SK-N-SH (cell line): ENCODE data around the gene ADGRG3. TPM values are rescaled to one million over a fixed set of nuclear protein-coding genes. Genes with fewer than 3 reads are reported as not detected.

Experiments used
- CTCF ChIA-PET: fragments of 300-600, 350-600 bp; formaldehyde crosslinking; extraction: SDS; loops from one replicate; lab custom pipeline; 2021; lab: Yijun Ruan, JAX
- POLR2A ChIA-PET: fragments of 350-600 bp; sonication (Branson Sonifier 250); formaldehyde crosslinking; extraction: SDS; loops from one replicate; lab custom pipeline; 2020; ENCODE audit warnings: antibody characterized with exemption, inconsistent platforms; lab: Yijun Ruan, JAX
- DNase-seq: peaks from one replicate; pipeline ENCODE4 v3.0.0; 2012
- H2AFZ ChIP-seq: fragments of 200-600 bp; sonication (generic); 2 replicates; pipeline ENCODE4 v1.8.1; 2016; ENCODE audit warnings: antibody characterized with exemption, mild to moderate bottlenecking, low read depth
- H3F3A ChIP-seq: fragments of 200-600 bp; sonication (generic); replicated peaks from 2 replicates; pipeline ENCODE3; 2016; ENCODE audit warnings: antibody characterized with exemption, mild to moderate bottlenecking; ENCODE audit not compliant: insufficient read depth
- H3K27ac ChIP-seq, 2 experiments: fragments of 200-500 bp in 1 of 2; fragments of 200-600 bp in 1 of 2; sonication (Bioruptor generic) in 1 of 2; sonication (generic), shearing (Covaris generic) in 1 of 2; 2 replicates each; pipeline versions ENCODE4 v1.5.1 to v1.6.1; 2014 to 2016; ENCODE audit warnings: low read depth in 2 of 2, inconsistent platforms in 1 of 2, low read length in 1 of 2, mild to moderate bottlenecking in 1 of 2, mixed read lengths in 1 of 2
- H3K27me3 ChIP-seq: fragments of 200-600 bp; sonication (generic), shearing (Covaris generic); 2 replicates; pipeline ENCODE4 v1.6.1; 2016; ENCODE audit warnings: mixed run types; ENCODE audit not compliant: insufficient read depth
- H3K36me3 ChIP-seq, 2 experiments: fragments of 200-500 bp in 1 of 2; fragments of 200-600 bp in 1 of 2; sonication (Bioruptor generic) in 1 of 2; sonication (generic) in 1 of 2; replicated peaks in 1 of 2; 2 replicates each; pipeline versions ENCODE3 to v1.5.1; 2014 to 2016; ENCODE audit warnings: low read length in 1 of 2, mild to moderate bottlenecking in 1 of 2; ENCODE audit not compliant: insufficient read depth in 2 of 2, control insufficient read depth in 1 of 2
- H3K4me1 ChIP-seq, 2 experiments: fragments of 200-500 bp in 1 of 2; fragments of 200-600 bp in 1 of 2; sonication (Bioruptor generic) in 1 of 2; sonication (generic), shearing (Covaris generic) in 1 of 2; 2 replicates each; pipeline versions ENCODE4 v1.5.1 to v1.6.1; 2014 to 2016; ENCODE audit warnings: low read depth in 1 of 2, low read length in 1 of 2, mixed run types in 1 of 2; ENCODE audit not compliant: insufficient read depth in 2 of 2, control insufficient read depth in 1 of 2
- H3K4me2 ChIP-seq: fragments of 200-600 bp; sonication (generic), shearing (Covaris generic); 2 replicates; pipeline ENCODE4 v1.6.1; 2017; ENCODE audit warnings: mixed run types
- H3K4me3 ChIP-seq, 2 experiments: fragments of 200-500 bp in 1 of 2; fragments of 200-600 bp in 1 of 2; sonication (Bioruptor generic) in 1 of 2; sonication (generic), shearing (Covaris generic) in 1 of 2; 2 replicates each; pipeline versions ENCODE4 v1.5.1 to v1.8.1; 2014 to 2016; ENCODE audit warnings: low read depth in 2 of 2, inconsistent platforms in 1 of 2, low read length in 1 of 2, mild to moderate bottlenecking in 1 of 2, mixed read lengths in 1 of 2, moderate library complexity in 1 of 2
- H3K79me2 ChIP-seq: fragments of 200-600 bp; sonication (generic); 2 replicates; pipeline ENCODE4 v1.8.1; 2017; ENCODE audit warnings: mild to moderate bottlenecking; ENCODE audit not compliant: insufficient read depth
- H3K9ac ChIP-seq: fragments of 200-600 bp; sonication (generic); 2 replicates; pipeline ENCODE4 v1.6.1; 2017; ENCODE audit warnings: mixed run types
- H3K9me2 ChIP-seq: fragments of 200-600 bp; sonication (generic); 2 replicates; pipeline ENCODE4 v1.6.1; 2017; ENCODE audit warnings: mixed run types
- H3K9me3 ChIP-seq: fragments of 200-600 bp; sonication (generic); 2 replicates; pipeline ENCODE4 v1.6.1; 2017; ENCODE audit warnings: mixed run types, mild to moderate bottlenecking, moderate library complexity
- H4K20me1 ChIP-seq: fragments of 200-600 bp; sonication (generic); 2 replicates; pipeline ENCODE4 v1.6.1; 2017; ENCODE audit warnings: mild to moderate bottlenecking, mixed run types; ENCODE audit not compliant: insufficient read depth
- ELF1 ChIP-seq: IDR thresholded peaks from 2 replicates; pipeline ENCODE4 v1.4.0; 2012
- EP300 ChIP-seq, 2 experiments: IDR thresholded peaks; 2 replicates each; pipeline versions ENCODE4 v1.4.0 to v1.6.1; 2012; ENCODE audit warnings: borderline replicate concordance in 1 of 2, low read depth in 1 of 2, low read length in 1 of 2
- EZH2phosphoT487 ChIP-seq: fragments of 200-600 bp; sonication (generic); IDR thresholded peaks from 2 replicates; pipeline ENCODE4 v1.6.1; 2017; ENCODE audit warnings: low read depth, mixed run types, mild to moderate bottlenecking, antibody characterized with exemption, moderate library complexity, borderline replicate concordance
- GABPA ChIP-seq: IDR thresholded peaks from 2 replicates; pipeline ENCODE4 v1.4.0; 2012; ENCODE audit warnings: low read depth, mild to moderate bottlenecking
- JUND ChIP-seq: IDR thresholded peaks from 2 replicates; pipeline ENCODE4 v1.4.0; 2012
- NFIC ChIP-seq: IDR thresholded peaks from 2 replicates; pipeline ENCODE4 v1.4.0; 2012; ENCODE audit warnings: borderline replicate concordance
- POLR2AphosphoS5 ChIP-seq: IDR thresholded peaks from 2 replicates; pipeline ENCODE4 v1.6.1; 2012; ENCODE audit warnings: low read depth, low read length
- RCOR1 ChIP-seq: fragments of 150-350 bp; IDR thresholded peaks from 2 replicates; pipeline ENCODE4 v1.6.1; 2017; ENCODE audit warnings: antibody characterized with exemption, low read length
- SIN3A ChIP-seq: IDR thresholded peaks from 2 replicates; pipeline ENCODE4 v1.6.1; 2012; ENCODE audit warnings: low read depth, mild to moderate bottlenecking, low read length, moderate library complexity, borderline replicate concordance
- SMC3 ChIP-seq: IDR thresholded peaks from 2 replicates; pipeline ENCODE4 v1.6.1; 2012; ENCODE audit warnings: low read depth, low read length, improper control_type of control experiment
- TAF1 ChIP-seq: IDR thresholded peaks from 2 replicates; pipeline ENCODE4 v1.6.1; 2012; ENCODE audit warnings: low read depth, mild to moderate bottlenecking, low read length, moderate library complexity, borderline replicate concordance
- TCF12 ChIP-seq: IDR thresholded peaks from 2 replicates; pipeline ENCODE4 v1.4.0; 2012
- TEAD4 ChIP-seq: IDR thresholded peaks from 2 replicates; pipeline ENCODE4 v1.4.0; 2012; ENCODE audit warnings: mild to moderate bottlenecking, borderline replicate concordance; ENCODE audit not compliant: insufficient read depth
- YY1 ChIP-seq: IDR thresholded peaks from 2 replicates; pipeline ENCODE4 v1.4.0; 2012; ENCODE audit warnings: low read depth, mild to moderate bottlenecking
- WGBS: methylation state at CpG from one replicate; pipeline ENCODE4 v1.1.6; 2017; ENCODE audit warnings: low lambda C conversion rate; 5-methylcytosine and 5-hydroxymethylcytosine counted together
- polyA plus RNA-seq, 3 experiments: library from polyadenylated mRNA; depleted of rRNA; stranded (reverse); fragments of >200 nt; gene quantifications; 2 replicates each; pipeline ENCODE4 v1.2.3, GENCODE V29; 2012
- TF ChIP-seq, protein P1 (sequence below): fragments of 150-350 bp; IDR thresholded peaks from 2 replicates; pipeline ENCODE4 v1.6.1; 2016; ENCODE audit warnings: mild to moderate bottlenecking, low read depth, low read length
- TF ChIP-seq, protein P2 (sequence below): IDR thresholded peaks from 2 replicates; pipeline ENCODE4 v1.4.0; 2012; ENCODE audit warnings: low read depth, borderline replicate concordance
- TF ChIP-seq, protein P3 (sequence below): IDR thresholded peaks from 2 replicates; pipeline ENCODE4 v1.4.0; 2012; ENCODE audit warnings: low read depth, borderline replicate concordance
- TF ChIP-seq, protein P4 (sequence below): IDR thresholded peaks from 2 replicates; pipeline ENCODE4 v1.6.1; 2012; ENCODE audit warnings: mild to moderate bottlenecking, low read depth, low read length, moderate library complexity

The ADGRG3 gene
- polyA plus RNA-seq, 1 of the 3 experiments (the other 2 are of a cell fraction) = not detected

DNA sequence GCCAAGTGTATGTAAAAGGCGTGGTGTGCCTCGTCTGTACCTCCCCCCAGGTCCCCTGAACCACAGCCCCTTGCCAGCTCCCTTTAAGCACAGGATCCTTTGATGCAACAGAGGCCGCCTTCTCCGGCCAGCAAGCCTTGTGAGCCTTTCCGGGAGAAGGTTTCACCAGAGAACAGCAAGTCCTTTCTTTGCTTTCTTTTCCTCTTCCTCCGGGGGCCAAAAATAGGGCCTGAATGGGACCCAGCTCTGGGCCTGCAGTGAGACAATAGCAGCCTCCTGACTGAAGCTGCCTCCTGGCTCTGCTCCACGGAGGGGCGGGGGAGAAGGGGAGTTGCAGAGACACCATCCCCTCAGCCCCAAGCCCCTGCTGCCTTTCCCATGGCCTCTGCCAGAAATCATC, 30.7 kb upstream of the ADGRG3 start:
- Histone ChIP-seq H4K20me1 (no peaks in the 10 kb centered on the region), H3K4me1 (peaks cover 12 to 13% of the 10 kb centered on the region in 2 experiments; a peak in 3 of 4 replicates), H3K27ac (no peak overlapping the region), H3K4me2 (no peak overlapping the region), H2AFZ (no peak overlapping the region), H3K9me2 (no peaks in the 10 kb centered on the region), H3K27me3 (no peaks in the 10 kb centered on the region), H3K9ac (no peak overlapping the region), H3K9me3 (no peaks in the 10 kb centered on the region), H3K79me2 (no peaks in the 10 kb centered on the region), H3K36me3 (no peaks in the 10 kb centered on the region), H3F3A (no peaks in the 10 kb centered on the region), H3K4me3 (no peak overlapping the region)
- CTCF ChIA-PET = interaction anchor here (1.0 to 8.5 kb wide), 7 partner anchors 9 to 61 kb away, joined by 3 to 101 read pairs (median 5); partner anchors contain the start of gene ADGRG1
- TF ChIP-seq TAF1 = no peak
- no peak for TF ChIP-seq SMC3
- TF ChIP-seq RCOR1 = no peak
- TF ChIP-seq, protein P1, sequence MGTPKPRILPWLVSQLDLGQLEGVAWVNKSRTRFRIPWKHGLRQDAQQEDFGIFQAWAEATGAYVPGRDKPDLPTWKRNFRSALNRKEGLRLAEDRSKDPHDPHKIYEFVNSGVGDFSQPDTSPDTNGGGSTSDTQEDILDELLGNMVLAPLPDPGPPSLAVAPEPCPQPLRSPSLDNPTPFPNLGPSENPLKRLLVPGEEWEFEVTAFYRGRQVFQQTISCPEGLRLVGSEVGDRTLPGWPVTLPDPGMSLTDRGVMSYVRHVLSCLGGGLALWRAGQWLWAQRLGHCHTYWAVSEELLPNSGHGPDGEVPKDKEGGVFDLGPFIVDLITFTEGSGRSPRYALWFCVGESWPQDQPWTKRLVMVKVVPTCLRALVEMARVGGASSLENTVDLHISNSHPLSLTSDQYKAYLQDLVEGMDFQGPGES = no peak
- TF ChIP-seq, protein P2, sequence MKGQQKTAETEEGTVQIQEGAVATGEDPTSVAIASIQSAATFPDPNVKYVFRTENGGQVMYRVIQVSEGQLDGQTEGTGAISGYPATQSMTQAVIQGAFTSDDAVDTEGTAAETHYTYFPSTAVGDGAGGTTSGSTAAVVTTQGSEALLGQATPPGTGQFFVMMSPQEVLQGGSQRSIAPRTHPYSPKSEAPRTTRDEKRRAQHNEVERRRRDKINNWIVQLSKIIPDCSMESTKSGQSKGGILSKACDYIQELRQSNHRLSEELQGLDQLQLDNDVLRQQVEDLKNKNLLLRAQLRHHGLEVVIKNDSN = no peak
- no peak for TF ChIP-seq EP300 (IDR thresholded peaks at IDR 0.05; ENCODE audit: borderline replicate concordance in 1 of 2, low read depth in 1 of 2, low read length in 1 of 2)
- TF ChIP-seq JUND = no peak
- TF ChIP-seq GABPA = no peak
- TF ChIP-seq, protein P3, sequence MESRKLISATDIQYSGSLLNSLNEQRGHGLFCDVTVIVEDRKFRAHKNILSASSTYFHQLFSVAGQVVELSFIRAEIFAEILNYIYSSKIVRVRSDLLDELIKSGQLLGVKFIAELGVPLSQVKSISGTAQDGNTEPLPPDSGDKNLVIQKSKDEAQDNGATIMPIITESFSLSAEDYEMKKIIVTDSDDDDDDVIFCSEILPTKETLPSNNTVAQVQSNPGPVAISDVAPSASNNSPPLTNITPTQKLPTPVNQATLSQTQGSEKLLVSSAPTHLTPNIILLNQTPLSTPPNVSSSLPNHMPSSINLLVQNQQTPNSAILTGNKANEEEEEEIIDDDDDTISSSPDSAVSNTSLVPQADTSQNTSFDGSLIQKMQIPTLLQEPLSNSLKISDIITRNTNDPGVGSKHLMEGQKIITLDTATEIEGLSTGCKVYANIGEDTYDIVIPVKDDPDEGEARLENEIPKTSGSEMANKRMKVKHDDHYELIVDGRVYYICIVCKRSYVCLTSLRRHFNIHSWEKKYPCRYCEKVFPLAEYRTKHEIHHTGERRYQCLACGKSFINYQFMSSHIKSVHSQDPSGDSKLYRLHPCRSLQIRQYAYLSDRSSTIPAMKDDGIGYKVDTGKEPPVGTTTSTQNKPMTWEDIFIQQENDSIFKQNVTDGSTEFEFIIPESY = no peak
- TF ChIP-seq SIN3A = no peak
- no peak for TF ChIP-seq EZH2phosphoT487
- no peak for TF ChIP-seq TEAD4
- no peak for TF ChIP-seq ELF1
- no peak for TF ChIP-seq POLR2AphosphoS5
- no peak for TF ChIP-seq TCF12
- no peak for TF ChIP-seq YY1
- TF ChIP-seq, protein P4, sequence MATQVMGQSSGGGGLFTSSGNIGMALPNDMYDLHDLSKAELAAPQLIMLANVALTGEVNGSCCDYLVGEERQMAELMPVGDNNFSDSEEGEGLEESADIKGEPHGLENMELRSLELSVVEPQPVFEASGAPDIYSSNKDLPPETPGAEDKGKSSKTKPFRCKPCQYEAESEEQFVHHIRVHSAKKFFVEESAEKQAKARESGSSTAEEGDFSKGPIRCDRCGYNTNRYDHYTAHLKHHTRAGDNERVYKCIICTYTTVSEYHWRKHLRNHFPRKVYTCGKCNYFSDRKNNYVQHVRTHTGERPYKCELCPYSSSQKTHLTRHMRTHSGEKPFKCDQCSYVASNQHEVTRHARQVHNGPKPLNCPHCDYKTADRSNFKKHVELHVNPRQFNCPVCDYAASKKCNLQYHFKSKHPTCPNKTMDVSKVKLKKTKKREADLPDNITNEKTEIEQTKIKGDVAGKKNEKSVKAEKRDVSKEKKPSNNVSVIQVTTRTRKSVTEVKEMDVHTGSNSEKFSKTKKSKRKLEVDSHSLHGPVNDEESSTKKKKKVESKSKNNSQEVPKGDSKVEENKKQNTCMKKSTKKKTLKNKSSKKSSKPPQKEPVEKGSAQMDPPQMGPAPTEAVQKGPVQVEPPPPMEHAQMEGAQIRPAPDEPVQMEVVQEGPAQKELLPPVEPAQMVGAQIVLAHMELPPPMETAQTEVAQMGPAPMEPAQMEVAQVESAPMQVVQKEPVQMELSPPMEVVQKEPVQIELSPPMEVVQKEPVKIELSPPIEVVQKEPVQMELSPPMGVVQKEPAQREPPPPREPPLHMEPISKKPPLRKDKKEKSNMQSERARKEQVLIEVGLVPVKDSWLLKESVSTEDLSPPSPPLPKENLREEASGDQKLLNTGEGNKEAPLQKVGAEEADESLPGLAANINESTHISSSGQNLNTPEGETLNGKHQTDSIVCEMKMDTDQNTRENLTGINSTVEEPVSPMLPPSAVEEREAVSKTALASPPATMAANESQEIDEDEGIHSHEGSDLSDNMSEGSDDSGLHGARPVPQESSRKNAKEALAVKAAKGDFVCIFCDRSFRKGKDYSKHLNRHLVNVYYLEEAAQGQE = no peak
- no peak for TF ChIP-seq NFIC
- 87% methylated on average over 7 of the region's 8 CpGs for WGBS
- no peak for DNase-seq
- POLR2A ChIA-PET = no interaction called here
